ENCODE data around the gene NACC2. TPM values are rescaled to one million over a fixed set of nuclear protein-coding genes. Genes with fewer than 3 reads are reported as not detected.

Gene NACC2
- total RNA-seq, 5 donors from 2014 or later (not counting 1 experiment from before 2014, with no cell fraction given), result 4.2 to 11.7 (median 11.3) TPM

Other genes with a start within 250 kb of the NACC2 start
- 10 to 100 TPM; 25.6 to 38.7 (median 35.6) TPM for gene CAMSAP1, start 187.7 kb downstream of the NACC2 start, total RNA-seq
- gene UBAC1, start 133.9 kb downstream of the NACC2 start, total RNA-seq, result 10 to 100 TPM; 25.9 to 37.3 (median 33.6) TPM
- gene TMEM250, start 23.6 kb upstream of the NACC2 start, total RNA-seq, result 10 to 100 TPM; 21.0 to 77.9 (median 63.0) TPM
- gene LHX3, start 109.8 kb upstream of the NACC2 start, total RNA-seq, result under 1 TPM in 2 of 5 donors, not detected in 3; 0.13 to 0.42 TPM
- 10 to 100 TPM; 14.1 to 19.4 (median 17.0) TPM for gene QSOX2, start 150.5 kb upstream of the NACC2 start, total RNA-seq
- gene CCDC187, start 208.8 kb upstream of the NACC2 start, total RNA-seq, result under 1 TPM in 4 of 5 donors, not detected in 1; 0.07 to 0.20 (median 0.09) TPM
- gene GPSM1, start 232.2 kb upstream of the NACC2 start, total RNA-seq, result 10 to 100 TPM in 2 of 5 donors, 1 to 10 TPM in 3; 8.6 to 11.5 (median 9.7) TPM

All from T-cell (primary cell).